Dermis microvascular lymphatic vessel endothelial cell (primary cell): ENCODE measurements around the gene PRR35. TPM values are rescaled to one million over a fixed set of nuclear protein-coding genes. Genes with fewer than 3 reads are reported as not detected.

ENCODE experiments used
- DNase-seq, 2 donors: peaks; one replicate each; pipeline versions ENCODE4 v3.0.0 to v3.0.0-alpha.2; 2010; ENCODE audit warnings: low read depth in 2 of 2
- total RNA-seq: library from RNA; depleted of rRNA; stranded (reverse); fragments of >200 nt; gene quantifications from 2 replicates; pipeline ENCODE4 v1.2.1, GENCODE V29; 2014

The PRR35 gene
- total RNA-seq, 1 donor from 2014 or later = not detected

GRCh38 chr16:546909-547770 is 13.1 kb upstream of the PRR35 start:
- peak in 1 of 2 donors; percentile 24 for DNase-seq

GRCh38 chr16:548586-548985 is 11.6 kb upstream of the PRR35 start:
- no peak for DNase-seq

- no peak for DNase-seq
Observed at GRCh38 chr16:549544-550263, 10.5 kb upstream of the PRR35 start.

GRCh38 chr16:551210-551609 is 9.0 kb upstream of the PRR35 start:
- no peak for DNase-seq

GRCh38 chr16:552171-552570 is 8.0 kb upstream of the PRR35 start:
- no peak for DNase-seq

GRCh38 chr16:553601-554296 is 6.4 kb upstream of the PRR35 start:
- DNase-seq = no peak

GRCh38 chr16:554297-554621 is 5.9 kb upstream of the PRR35 start:
- no peak for DNase-seq

GRCh38 chr16:554640-555365 is 5.4 kb upstream of the PRR35 start:
- peak in 1 of 2 donors; percentile 47 for DNase-seq

- no peak for DNase-seq
Observed at GRCh38 chr16:555528-556473, 4.4 kb upstream of the PRR35 start.

- DNase-seq = no peak
Observed at GRCh38 chr16:556474-557173, 3.6 kb upstream of the PRR35 start.

GRCh38 chr16:557463-558297 is 2.5 kb upstream of the PRR35 start:
- no peak for DNase-seq

GRCh38 chr16:558298-559020 is 1.7 kb upstream of the PRR35 start:
- DNase-seq = no peak

- no peak for DNase-seq
Observed at GRCh38 chr16:559021-559380, 1.2 kb upstream of the PRR35 start.

GRCh38 chr16:559411-560203 is 587 bp upstream of the PRR35 start:
- DNase-seq = no peak

- no peak for DNase-seq
Observed at GRCh38 chr16:560701-561412, 663 bp downstream of the PRR35 start.

- DNase-seq = no peak
Observed at GRCh38 chr16:561413-561794, 1.2 kb downstream of the PRR35 start.
